ENCODE results near the gene SWSAP1.

The SWSAP1 gene

GRCh38 chr19:11416346-11417052, 42.0 kb downstream of the SWSAP1 start:
- DNase-seq = no peak

DNA sequence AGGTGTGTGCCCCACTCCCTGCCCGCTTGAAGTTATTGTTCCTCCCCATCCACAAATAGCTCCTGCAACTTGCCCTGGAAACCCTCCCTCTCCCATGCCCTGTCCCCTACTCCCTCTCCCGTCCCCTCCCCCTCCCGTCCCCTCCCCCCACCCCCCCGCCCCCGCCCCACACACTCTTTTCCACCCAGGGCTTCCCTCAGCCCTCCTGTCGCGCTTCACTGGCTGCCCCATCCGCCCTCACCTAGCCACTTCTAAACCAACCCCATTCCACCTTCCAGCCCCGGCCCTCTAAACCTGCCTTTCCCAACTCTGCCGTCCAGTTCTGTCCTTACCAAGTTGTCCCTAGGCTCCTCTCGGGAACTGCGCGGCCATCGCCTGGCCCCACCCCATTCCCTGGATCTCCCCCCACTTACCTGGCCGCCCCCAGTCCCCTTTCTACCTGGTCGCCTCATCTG, 43.7 kb downstream of the SWSAP1 start:
- no peak for DNase-seq

DNA sequence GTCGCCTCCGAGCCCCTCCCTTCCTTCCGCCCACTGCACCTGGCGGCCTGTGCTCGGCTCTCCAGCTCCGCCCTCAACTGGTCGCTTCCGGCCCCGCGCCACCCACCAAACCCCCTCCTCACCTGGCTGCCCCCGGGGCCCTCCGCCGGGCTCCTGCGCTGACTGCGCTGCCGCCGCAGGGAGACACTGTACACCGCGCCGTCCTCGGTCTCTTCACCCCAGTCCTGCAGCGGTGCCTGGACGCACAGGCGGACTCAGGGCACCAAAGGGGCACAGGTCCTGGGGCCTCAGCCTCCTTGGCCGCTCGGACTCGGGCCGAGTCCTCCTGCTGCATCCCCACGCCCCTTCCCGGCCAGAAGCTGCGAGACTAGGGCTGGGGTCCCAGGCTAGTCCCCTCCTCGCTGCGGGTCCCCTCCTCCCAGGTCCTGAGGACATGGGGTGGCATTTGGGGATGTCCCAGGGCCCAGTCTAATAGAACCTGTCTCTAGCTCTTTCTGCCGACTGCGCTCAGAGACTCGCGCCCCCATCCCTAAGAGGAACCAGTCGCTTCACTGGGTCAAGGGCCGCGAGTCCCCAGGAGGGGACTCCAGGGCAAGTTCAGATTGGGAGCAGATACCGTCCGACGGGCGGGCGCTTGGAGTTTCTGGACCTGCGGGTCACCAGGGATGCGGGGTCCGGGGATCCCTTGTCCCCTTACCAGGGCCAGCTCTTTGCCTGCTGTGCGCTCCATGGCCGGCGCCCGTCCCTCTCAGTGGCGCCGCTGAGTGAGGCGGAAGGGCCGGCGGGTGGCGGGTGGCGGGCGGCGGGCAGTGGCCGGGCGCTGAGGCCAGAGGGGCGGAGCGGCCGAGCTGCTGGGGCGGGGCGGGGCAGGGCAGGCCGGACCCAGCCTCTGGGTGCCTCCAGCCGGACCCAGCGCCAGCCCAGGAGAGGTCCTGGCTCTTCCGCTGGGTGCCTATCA, 44.4 kb downstream of the SWSAP1 start, which contains the start of gene RGL3:
Gene RGL3 (minus strand): TSS at position 766 of the 958 bp plus-strand sequence. CDS start 36 bp downstream, at position 730.
- no peak for DNase-seq

DNA sequence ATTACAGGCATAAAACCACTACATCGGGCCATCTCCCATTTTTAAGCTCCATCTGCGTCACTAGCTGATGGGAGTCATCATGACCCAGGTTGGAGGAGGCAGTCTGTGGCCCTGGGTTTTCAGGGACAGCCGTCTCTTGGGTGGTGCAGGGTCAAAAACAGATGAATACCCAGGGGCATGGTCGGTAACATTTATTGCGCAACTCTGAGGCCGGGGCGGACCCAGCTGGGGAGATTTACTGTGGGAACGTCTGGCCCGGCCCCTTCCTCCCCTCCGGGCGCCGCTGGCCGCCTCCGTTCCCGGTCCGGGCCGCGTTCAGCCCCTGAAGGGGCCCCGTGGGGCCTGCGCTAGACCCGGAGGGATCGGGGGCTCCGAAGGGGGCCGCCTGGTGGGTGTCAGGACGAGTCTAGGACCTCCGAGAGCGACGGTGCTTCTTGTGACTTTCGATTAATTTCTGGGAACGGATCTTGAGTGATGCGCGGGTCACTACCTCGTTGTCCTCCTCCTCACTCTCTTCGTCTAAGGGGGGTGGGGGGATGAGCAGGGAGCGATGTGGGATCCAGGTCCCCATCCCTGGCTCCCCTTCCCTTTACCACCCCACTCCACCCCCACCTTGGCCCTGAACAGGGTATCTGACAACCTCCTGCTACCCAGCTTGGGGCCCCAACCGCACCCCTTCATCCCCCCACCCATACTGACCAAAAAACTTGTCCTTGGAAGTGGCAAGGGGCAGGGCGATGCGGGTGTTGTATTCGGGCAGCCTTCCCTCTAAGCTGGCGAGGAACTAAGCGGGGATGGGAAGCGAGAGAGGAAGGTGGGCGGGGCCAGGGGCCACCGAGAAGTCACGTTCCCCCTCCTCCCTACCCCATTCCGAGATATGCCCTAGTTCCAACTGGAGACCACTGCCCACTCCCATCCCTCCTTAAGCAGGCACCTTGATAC, 46.2 kb downstream of the SWSAP1 start:
- DNase-seq = no peak

GRCh38 chr19:11421371-11422098, 47.1 kb downstream of the SWSAP1 start:
- DNase-seq = no peak

- no peak for DNase-seq
These were observed 47.9 kb downstream of the SWSAP1 start for GRCh38 chr19:11422163-11423065.

- no peak for DNase-seq
These were observed 48.8 kb downstream of the SWSAP1 start for GRCh38 chr19:11423164-11423790.

DNA sequence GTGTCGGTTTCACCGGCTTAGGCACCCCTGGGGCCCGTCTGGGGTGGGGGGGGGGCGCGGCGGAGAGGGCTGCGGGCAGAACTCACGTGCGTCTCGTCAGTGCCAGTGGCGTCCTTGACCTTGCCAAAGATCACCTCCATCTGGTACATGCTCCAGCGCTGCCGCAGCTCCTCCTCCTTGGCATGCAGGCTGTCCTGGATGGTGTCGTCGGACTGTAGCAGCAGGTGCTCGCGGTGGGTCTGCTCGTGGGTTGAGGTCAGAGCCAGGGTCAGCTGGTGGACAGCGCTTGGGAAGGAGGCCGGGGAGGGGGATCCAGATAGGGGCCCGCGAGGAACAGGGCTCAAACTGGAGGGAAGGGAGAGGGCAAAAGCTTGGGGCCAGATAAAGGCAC, 49.3 kb downstream of the SWSAP1 start:
- no peak for DNase-seq

Measured in NCI-H1694 treated with DMSO at 0.1 percent for 48 hours (cell line).